Stimulated activated CD8-positive, alpha-beta memory T cell treated with anti-CD3 and anti-CD28 coated beads, Interleukin-15, amount 100 ng/mL, for 48 hours (primary cell): ENCODE data around the gene KPNA2.
A peak's percentile ranks its signal among the peaks of the same experiment; 100 is the strongest.
"Not testable (repeated sequence)": the region's sequence is repeated elsewhere in the genome, so short reads cannot be mapped to it uniquely, and the experiment has no call there.

Experiments
- DNase-seq, 2 donors: peaks; one replicate each; pipeline ENCODE4 v3.0.0-alpha.2; 2020; ENCODE audit warnings: low read depth in 2 of 2

KPNA2 gene

DNA sequence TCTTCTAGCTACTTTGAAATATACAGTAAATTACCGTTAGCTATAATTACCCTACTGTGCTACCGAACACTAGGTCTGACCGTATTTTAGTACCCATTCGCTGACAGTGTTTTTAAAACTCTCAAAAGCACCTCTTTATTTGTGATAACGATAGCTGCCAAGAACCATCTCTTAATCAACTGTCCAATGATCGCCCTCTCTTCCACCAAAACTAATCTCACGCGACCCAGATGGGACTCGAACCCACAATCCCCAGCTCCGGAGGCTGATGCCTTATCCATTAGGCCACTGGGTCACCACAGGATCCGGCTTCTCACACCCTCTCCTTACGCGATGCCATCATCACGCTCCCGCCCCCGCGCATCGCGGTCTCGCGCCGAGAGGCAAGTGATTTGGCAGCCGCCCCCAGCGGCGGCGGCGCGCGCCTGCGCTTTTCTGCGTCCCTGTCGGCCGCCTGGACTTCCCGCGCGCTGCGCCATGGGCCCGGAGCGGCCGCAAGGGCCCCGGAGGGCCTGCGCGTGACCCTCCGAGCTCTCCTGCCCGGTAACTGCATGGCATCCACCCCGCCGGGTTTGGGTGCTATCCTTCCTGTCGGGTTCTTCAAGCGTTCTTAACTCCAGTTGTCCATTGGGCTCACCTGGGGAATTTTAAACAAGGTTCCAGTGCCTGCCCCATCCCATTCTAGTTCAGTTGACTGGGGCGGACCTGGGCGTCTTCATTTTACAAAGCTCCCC lies 15.7 kb upstream of the KPNA2 start:
- DNase-seq: peak; percentile 95 to 98

DNA sequence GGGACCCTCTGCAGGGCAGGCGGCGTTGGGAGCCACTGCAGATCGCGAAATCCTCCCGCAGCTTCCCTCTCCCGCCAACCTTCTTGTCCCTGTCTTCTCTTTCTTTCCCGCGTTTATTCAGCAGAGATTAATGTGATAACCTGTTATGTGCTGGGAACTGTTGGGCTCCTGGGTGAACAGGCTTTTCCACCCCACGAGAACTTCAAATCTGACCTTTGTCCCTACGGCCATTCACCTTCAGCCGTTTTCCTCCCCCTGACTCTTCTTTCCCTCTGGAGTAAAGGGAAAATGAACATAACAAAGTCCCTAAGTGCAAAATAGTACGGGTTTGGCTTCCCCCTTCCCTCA lies 15.2 kb upstream of the KPNA2 start:
- no peak for DNase-seq

DNA sequence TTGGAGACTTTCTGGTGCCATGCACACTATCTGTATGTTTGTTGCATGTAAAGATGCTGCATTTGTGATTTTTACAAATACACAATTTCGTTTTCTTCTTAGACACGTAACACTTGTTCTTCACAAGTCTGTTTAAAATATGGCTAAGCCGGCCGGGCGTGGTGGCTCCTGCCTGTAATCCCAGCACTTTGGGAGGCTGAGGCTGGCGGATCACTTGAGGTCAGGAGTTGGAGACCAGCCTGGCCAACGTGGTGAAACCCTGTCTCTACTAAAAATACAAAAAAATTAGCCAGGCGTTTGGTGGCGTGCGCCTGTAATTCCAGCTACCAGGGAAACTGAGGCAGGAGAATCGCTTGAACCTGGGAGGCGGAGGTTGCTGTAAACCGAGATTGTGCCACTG lies 14.7 kb upstream of the KPNA2 start:
- not testable (repeated sequence) for DNase-seq

DNA sequence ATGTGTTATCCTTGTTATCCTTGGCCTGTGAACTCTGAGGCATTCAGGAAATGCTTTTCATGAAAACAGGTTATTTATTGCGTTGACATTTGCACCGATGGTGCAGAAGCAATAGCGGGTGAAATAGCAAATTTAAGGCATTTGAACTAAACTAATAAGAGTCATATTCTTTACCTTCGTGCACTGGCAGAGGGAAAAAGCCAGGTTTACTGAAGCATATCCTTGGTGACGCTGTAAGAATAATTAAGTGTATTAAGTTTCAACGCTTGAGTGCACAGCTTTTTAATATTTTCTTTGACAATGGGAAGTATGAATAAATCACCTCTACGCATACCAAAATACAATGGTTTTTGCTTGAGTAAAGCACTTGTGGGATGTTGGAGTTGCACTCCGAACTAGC lies 13.6 kb upstream of the KPNA2 start:
- DNase-seq: no peak

DNA sequence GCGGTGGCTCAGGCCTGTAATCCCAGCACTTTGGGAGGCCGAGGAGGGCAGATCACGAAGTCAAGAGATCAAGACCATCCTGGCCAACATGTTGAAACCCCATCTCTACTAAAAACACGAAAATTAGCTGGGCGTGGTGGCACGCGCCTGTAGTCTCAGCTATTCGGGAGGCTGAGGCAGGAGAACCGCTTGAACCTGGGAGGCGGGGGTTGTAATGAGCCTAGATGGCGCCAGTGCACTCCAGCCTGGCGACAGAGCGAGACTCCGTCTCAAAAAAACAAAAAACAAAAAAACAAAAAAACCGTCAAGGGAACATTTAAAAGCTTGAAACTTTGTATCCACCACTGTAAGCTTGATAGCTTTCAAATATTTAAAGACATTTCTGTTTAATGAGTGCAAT lies 13.0 kb upstream of the KPNA2 start:
- not testable (repeated sequence) for DNase-seq

DNA sequence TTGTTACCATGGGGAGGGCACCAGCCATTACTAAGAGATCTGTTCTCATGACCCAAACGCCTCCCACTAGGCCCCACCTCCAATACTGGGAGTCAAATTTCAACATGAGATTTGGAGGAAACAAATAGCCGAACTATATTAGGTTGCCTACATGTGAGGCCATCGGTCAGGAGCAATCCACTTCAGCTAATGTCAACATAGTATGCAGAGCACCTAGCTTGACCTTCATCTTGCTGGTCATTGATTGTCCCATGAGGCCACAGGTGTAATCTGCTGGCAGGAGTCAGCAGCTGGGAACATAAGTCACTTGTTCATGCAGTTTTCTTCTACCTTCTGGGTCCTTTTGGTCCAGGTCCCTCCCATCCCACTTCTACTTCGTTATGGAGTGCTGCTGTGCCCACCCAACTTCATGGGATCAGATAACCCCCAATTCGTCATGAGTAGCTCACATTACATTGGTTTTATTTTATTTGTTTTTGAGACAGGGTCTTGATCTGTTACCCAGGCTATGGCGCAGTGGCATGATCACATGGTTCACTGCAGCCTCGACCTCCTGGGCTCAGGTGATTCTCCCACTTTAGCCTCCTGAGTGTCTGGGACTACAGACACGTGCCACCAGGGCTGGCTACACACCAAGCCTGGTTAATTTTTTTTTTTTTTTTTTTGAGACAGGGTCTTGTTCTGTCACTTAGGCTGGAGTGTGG lies 5.9 kb upstream of the KPNA2 start:
- DNase-seq: no peak

DNA sequence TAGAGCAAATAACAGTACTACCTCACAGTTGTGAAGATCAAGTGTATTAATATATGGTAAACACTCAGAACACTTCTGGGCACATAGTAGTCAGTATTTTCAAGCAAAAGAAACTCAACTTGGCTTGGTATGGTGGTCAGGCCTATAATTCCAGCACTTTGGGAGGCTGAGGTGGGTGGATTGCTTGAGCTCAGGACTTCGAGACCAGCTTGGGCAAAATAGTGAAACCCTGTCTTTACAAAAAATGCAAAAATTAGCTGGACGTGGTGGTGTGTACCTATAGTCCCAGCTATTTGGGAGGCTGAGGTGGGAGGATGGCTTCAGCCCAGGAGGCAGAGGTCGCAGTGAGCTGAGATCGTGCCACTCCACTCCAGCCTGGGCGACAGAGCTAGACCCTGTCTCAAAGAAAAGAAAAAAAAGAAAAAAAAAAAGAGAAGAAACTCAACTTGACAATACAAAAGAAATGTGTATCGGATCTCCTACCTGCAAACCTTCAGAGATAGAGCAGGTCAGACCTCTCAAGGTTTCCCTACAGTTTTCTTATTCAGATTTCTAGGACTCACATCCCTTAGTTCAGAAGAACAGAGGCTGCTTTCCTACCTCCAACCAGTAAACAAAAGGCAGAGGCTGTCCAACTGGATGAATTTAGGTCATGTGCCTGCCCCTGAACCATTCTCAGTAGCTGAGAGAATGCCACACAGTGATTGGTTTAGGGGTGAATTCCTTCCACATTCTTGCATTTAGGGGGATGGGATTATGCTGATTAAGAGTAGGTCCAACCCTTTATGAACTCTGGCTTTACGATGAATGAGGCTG lies 1.7 kb upstream of the KPNA2 start:
- DNase-seq: no peak

DNA sequence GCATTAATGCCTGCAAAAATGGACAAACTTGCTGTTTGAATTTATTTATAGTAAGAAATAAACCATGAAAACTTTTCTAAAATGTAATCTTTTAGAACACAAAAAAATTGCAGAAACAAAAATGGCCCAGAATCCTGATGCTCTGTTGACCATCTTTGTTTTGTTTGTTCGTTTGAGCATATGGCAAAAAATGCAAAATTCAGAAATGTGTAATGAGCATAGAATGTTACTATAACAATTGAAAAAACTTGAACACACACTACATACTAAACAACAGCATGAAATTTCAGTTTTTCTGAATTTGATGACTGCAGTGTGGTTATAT lies 1.1 kb upstream of the KPNA2 start:
- no peak for DNase-seq

DNA sequence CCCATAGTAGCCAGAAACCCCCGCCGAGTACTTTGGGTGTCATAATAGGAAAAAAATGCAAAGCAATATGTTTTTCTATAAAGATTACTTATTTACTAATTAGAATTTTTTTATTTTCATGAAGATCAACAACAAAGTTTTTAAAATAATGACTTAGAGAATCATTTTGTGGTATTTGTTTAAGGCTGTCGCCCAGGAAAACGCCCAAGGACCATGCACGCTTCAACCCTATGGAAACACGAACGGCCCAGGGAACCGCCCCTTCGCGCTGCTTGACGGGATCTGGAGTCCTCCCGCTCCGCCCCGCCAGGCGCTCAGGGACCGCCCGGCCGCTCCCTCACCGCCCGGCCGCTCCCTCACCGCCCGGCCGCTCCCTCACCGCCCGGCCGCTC lies 408 bp upstream of the KPNA2 start:
- peak; percentile 86 to 88 for DNase-seq

DNA sequence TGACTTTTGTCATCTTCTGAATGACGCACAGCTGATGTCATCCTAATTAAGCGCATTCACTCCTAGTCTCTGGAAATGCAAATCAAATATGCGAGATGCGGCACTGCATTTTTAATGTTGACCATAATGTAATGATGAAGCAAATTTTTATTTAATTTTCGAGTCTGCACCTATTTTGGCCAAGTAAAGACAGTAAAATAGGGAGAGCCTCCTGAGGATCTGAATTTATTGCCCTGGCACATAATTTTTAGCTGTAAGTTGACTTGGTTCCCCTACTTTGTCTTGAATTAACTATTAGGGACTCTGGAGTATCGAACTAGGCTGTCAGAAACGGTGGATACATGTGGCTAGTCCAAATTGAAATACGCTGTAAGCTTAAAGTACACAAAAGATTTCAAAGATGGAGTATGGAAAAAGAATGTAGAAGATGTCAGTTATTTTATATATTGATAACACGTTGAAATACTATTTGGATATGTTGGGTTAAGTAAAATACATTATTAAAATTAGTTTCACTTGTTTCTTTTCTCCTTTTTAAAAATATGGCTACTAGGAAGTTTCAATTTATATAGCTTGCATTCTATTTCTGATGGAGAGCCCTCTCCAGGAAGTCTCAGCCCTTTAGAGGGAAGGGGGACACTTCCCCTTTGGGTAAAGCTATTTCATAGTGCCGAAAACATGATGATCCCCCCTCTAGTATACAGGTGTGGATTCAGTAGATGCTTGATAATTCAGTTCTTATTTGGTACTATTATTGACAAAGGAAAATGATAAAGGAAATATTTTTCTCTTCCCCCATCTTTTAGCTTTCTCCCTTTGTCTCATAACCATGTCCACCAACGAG lies 991 bp downstream of the KPNA2 start:
- DNase-seq: no peak

DNA sequence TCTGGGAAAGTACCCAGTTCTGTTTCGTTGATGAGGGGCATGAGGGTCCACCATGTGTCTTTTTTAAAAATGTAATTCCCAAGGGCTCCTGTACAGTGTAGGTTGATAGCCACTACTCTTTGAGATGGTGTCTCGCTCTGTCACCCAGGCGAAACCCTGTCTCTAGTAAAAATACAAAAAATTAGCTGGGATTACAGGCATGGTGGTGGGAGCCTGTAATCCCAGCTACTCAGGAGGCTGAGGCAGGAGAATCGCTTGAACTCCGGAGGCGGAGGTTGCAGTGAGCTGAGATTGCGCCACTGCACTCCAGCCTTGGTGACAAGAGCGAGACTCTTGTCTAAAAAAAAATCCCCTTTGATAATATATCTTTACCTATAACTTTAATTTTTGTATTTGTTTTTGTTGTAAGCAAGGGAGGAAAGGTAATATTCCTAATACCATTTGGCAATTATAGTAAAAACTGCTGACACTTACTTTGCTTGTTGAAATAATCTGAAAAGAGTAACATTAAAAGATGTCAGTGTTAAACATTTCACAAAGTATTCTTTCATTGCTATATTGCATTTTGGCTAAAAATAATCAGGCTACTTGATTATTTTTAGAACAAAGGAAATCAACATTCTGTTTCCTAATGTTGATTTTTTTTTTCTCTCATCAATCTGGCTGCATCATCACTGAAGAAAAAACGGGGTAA lies 11.8 kb downstream of the KPNA2 start:
- DNase-seq: no peak

DNA sequence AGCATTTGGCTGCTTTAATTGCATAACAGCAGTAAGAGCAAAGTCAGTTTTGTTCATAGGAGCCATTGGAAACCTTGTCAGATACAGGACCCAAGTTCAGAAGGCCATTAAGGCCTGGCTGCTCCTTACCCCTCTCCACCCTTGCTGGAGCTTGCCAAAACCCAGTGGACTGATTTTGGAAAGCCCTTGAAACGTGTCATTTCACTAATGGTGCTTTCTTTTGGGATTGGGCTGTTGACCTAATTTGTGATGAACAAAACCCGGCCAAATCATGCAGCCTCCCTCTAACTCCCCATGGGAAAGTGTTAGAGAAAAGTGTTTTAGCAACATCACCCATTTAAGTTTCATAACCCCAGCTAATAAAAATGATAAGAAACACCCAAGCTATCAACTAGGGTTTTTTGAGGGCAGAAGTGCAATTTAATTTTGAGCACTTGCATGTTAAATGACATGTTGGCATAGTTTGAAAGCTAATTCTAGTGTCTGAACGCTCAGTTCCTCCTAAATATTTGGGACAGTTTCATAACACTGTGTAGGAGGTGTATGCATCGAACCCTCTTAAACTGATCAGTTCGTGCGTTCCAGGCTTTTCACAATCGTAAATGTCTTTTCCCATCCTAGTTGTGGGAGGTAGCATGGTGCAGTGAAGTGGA lies 12.5 kb downstream of the KPNA2 start:
- not testable (repeated sequence) for DNase-seq

DNA sequence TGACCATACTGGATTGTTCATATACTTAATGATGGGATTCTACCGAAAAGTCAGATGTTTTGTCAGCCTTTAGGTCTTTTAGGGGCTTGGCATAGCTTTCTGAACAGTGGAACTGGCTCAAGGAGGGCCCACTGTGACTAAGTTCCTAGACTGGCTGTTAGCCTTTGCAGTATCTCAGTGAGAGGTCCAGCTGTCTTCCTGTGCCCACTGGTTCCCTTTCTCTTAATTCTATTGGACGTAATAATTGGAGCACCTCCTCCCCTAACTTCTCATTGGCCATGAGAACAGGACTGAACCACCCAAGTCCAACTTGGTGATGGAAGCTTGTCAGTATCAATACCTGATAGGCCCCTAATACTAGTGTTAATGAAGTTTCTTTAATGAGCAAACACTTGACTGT lies 13.5 kb downstream of the KPNA2 start:
- DNase-seq: no peak

DNA sequence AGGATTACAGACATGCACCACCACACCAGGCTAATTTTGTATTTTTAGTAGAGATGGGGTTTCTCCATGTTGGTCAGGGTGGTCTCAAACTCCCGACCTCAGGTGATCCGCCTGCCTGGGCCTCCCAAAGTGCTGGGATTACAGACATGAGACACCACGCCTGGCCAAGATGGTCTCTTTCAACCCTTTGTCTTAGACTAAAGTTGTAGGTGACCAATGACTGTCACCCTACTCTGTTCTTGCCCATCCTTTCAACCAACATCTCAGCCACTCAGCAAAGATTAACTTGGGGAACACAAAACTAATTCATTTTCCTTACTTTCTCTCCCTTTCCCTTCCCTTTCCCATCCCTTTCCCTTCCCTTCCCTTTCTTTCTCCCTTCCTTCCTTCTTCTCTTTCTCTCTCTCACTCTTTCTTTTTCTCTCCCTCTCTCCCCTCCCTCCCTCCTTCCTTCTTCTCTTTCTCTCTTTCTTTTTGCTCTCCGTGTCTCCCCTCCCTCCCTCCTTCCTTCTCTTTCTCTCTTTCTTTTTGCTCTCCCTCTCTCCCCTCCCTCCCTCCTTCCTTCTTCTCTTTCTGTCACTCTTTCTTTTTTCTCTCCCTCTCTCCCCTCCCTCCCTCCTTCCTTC lies 14.4 kb downstream of the KPNA2 start:
- not testable (repeated sequence) for DNase-seq

DNA sequence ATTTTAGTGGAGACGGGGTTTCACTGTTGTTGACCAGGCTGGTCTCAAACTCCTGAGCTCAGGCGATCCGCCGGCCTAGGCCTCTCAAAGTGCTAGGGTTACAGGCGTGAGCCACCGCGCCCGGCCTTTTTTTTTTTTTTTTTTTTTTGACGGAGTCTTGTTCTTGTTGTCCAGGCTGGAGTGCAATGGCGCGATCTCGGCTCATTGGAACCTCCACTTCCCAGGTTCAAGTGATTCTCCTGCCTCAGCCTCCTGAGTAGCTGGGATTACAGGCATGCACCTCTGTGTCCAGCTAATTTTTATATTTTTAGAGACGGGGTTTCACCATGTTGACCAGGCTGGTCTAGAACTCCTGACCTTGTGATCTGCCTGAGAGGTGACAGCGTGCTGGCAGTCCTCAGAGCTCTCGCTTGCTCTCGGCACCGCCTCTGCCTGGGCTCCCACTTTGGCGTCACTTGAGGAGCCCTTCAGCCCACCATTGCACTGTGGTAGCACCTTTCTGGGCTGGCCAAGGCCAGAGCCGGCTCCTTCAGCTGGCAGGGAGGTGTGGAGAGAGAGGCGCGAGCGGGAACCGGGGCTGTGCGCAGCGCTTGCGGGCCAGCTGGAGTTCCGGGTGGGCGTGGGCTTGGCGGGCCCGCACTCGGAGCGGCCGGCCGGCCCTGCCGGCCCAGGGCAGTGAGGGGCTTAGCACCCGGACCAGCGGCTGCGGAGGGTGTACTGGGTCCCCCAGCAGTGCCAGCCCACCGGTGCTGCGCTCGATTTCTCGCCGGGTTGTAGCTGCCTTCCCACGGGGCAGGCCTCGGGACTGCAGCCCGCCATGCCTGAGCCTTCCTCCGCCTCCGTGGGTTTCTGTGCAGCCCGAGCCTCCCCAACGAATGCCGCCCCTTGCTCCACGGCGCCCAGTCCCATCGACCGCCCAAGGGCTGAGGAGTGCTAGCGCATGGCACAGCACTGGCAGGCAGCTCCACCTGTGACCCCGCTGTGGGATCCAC lies 16.1 kb downstream of the KPNA2 start:
- DNase-seq: not testable (repeated sequence)

DNA sequence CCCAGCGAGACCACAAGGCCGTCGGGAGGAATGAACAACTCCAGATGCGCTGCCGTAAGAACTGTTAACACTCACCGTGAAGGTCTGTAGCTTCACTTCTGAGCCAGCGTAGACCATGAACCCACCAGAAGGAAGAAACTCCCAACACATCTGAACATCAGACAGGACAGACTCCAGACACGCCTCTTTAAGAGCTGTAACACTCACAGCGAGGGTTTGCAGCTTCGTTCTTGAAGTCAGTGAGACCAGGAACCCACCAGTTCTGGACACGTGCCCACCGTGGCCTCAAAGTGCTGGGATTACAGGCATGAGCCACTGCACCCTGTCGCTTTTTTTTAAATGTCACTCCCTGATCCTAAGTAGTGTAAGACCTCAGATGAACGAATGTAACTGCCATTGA lies 17.3 kb downstream of the KPNA2 start:
- DNase-seq: no peak

DNA sequence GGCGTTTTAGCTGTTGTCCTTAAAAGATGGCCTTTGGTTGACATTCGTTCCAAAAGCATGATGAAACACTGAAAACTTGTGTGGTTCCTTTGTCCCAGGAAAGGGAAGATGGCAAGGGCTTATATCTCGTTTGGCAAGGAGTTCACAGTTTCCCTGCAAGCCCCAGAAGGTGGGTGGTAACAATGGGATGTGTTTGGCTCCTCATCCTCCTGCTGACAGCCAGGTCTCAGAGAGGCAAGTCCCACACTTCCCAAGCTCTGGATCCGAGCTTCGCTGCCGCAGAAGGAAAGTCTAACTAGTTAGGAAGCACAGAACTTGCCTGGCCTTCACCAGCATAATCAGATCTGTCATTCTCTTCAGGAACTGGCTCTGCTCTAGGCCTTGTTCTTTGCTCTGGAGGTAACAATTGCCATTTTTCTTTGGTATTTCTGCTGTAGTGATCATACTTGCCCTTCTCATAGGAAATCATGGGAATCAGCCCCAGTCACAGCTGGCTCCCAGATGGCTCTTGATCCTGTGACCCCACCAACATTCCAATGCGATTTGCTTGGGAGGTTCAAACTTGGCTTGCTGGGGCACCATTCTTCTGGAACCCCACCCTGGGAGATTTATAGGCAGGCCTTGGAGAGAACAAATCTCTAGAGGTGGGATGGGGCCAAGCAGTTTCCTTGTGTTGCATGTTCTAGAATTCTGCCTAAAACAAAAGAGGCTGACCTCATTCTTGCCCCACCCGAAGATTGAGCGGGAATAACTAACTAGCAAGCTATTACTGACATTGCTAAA lies 17.9 kb downstream of the KPNA2 start:
- no peak for DNase-seq

DNA sequence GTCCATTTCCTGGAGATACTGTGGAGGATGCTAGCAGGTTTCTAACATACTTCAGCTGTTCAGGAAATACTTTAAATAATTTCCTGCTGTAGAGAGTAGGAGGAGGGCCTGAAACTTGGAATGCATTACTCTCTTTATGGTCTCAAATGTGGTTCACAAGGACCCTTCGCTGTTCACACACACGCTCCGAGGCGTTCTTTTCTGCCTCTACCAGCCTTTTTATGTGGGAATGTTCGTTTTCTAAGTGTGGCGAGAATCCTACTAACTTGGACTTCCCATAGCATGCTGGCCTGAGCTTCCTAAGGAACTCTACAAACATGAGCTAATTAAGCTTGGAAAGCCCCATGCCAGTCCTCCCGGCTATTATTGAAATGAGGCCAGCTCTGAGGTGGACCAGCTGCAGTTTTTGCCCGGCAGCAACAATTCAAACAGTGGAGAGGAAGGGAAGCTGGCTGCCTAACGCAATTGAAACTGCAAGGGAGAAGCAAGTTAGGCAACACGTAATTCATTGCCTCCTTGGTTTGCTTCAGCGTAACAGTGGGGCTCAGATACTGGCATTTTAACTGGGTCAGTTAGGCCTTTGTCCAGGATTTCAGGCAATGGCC lies 18.9 kb downstream of the KPNA2 start:
- DNase-seq: no peak
